Karpas-422 (cell line): ENCODE results near the gene CFAP100. TPM values are rescaled to one million over a fixed set of nuclear protein-coding genes. Genes with fewer than 3 reads are reported as not detected.

ENCODE experiments used
- DNase-seq: peaks from one replicate; pipeline ENCODE4 v3.0.0-alpha.2; 2015
- H2AFZ ChIP-seq: fragments of 200-600 bp; sonication (generic); 2 replicates; pipeline ENCODE4 v1.6.1; 2014; ENCODE audit warnings: antibody characterized with exemption, low read length, mixed read lengths
- H3K27ac ChIP-seq: fragments of 200-600 bp; sonication (generic); 2 replicates; pipeline ENCODE4 v1.5.1; 2014; ENCODE audit warnings: mild to moderate bottlenecking, low read length, moderate library complexity
- H3K27me3 ChIP-seq: fragments of 200-600 bp; sonication (generic); 2 replicates; pipeline ENCODE4 v1.6.1; 2014; ENCODE audit warnings: low read length, mixed read lengths
- H3K36me3 ChIP-seq: fragments of 200-600 bp; sonication (generic); 2 replicates; pipeline ENCODE4 v1.6.1; 2014; ENCODE audit warnings: low read length, mixed read lengths; ENCODE audit not compliant: insufficient read depth
- H3K4me1 ChIP-seq: fragments of 200-600 bp; sonication (generic); 2 replicates; pipeline ENCODE4 v1.6.1; 2014; ENCODE audit warnings: mild to moderate bottlenecking, low read length, mixed read lengths
- H3K4me2 ChIP-seq: fragments of 200-600 bp; sonication (generic); 2 replicates; pipeline ENCODE4 v1.6.1; 2014; ENCODE audit warnings: low read length, low read depth, mild to moderate bottlenecking; ENCODE audit not compliant: poor library complexity, severe bottlenecking
- H3K4me3 ChIP-seq: fragments of 200-600 bp; sonication (generic); 2 replicates; pipeline ENCODE4 v1.5.1; 2014; ENCODE audit warnings: mild to moderate bottlenecking, antibody characterized with exemption, low read length, mixed read lengths
- H3K79me2 ChIP-seq: fragments of 200-600 bp; sonication (generic); 2 replicates; pipeline ENCODE4 v1.6.1; 2014; ENCODE audit warnings: mild to moderate bottlenecking, low read length, mixed read lengths
- H3K9ac ChIP-seq: fragments of 200-600 bp; sonication (generic); 2 replicates; pipeline ENCODE4 v1.6.0; 2014; ENCODE audit warnings: low read length
- H3K9me2 ChIP-seq: fragments of 200-600 bp; sonication (generic), shearing (Covaris generic); replicated peaks from 2 replicates; pipeline ENCODE4 v1.6.0; 2014; ENCODE audit warnings: mild to moderate bottlenecking, low read length, moderate library complexity; ENCODE audit not compliant: insufficient read depth
- H3K9me3 ChIP-seq: fragments of 300-700, 200-600 bp; sonication (generic); 2 replicates; pipeline ENCODE4 v1.6.1; 2014; ENCODE audit warnings: low read length, mixed read lengths
- H4K20me1 ChIP-seq: fragments of 200-600 bp; sonication (generic); 2 replicates; pipeline ENCODE4 v1.6.1; 2014; ENCODE audit warnings: mild to moderate bottlenecking, antibody characterized with exemption, low read length, low read depth; ENCODE audit not compliant: insufficient read depth
- total RNA-seq: library from RNA; depleted of rRNA; stranded (reverse); fragments of >200 nt; shearing (Covaris generic); gene quantifications from 2 replicates; pipeline ENCODE4 v1.2.3, GENCODE V29; 2014; ENCODE audit warnings: low replicate concordance

Gene CFAP100
- total RNA-seq, 1 experiment from 2014 or later, result not detected

DNA sequence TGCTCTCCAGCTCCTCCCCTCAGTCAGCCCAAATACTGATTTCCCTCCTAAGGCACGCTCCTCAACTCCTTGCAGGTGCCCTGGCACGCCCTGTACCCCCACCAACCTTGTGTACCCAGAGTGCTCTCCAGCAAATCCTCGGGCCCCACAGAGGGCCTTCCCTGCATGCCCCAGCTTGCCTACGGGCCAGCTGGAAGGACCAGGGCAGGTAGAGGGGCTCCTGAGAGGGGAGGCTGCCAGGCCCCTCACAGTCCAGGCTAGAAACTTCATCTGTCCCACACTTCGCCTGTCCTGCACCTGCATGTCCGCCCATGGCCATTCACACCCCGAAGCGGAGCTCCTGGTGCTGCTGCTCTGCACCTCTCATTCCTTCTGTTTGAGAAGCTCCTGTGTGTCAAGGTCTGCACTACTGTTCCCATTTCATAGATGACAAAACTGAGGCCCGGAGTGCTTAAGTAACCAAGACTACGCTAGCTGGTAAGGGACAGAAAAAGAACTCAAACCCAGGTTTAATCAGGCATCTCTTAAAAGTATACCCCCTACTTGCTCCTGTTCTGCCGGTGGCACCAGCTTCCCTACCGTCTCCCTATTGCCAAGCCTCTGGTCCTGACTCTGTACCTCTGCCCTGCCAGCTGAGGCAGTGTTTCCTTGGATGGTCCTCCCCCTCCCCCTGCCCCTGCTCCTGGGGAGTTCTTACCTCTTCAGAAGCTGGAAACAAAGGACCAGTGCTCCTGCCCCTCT is 45.4 kb downstream of the CFAP100 start:
- no peaks in the 10 kb centered on the region for H3K9me3 ChIP-seq
- no peaks in the 10 kb centered on the region for H3K9me2 ChIP-seq
- H3K79me2 ChIP-seq, result no peaks in the 10 kb centered on the region
- H2AFZ ChIP-seq, result no peak overlapping the region
- H4K20me1 ChIP-seq, result no peaks in the 10 kb centered on the region
- no peak overlapping the region for H3K4me3 ChIP-seq
- H3K27ac ChIP-seq, result no peak overlapping the region
- H3K27me3 ChIP-seq, result no peaks in the 10 kb centered on the region
- DNase-seq, result no peak
- no peak overlapping the region for H3K9ac ChIP-seq
- H3K4me2 ChIP-seq, result no peak overlapping the region
- no peaks in the 10 kb centered on the region for H3K4me1 ChIP-seq
- no peaks in the 10 kb centered on the region; the same call in 1 of the 2 replicates for H3K36me3 ChIP-seq

DNA sequence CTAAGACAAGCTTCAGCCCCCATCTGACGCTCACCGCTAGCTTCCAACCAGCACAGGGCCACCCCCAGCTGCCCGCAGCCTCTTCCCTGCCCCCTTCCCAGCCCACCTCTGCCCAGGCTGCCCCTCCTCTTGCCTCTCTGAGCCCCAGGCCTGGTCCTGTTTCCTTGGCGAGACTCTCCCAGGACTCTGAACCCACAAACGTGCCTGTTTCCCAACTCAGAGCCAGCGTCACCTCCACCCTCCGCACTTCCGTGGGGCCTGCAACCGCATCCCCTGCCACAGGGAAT is 45.9 kb downstream of the CFAP100 start:
- H3K36me3 ChIP-seq, result no peaks in the 10 kb centered on the region; the same call in 1 of the 2 replicates
- H4K20me1 ChIP-seq, result 0 out of 2 replicates have a peak, but pooled peaks cover under 1% of the 10 kb centered on the region
- H3K4me1 ChIP-seq, result no peaks in the 10 kb centered on the region
- no peak overlapping the region for H3K27ac ChIP-seq
- H3K27me3 ChIP-seq, result no peaks in the 10 kb centered on the region
- no peaks in the 10 kb centered on the region for H3K9me2 ChIP-seq
- H3K9me3 ChIP-seq, result no peaks in the 10 kb centered on the region
- no peak overlapping the region for H3K4me2 ChIP-seq
- H3K4me3 ChIP-seq, result no peak overlapping the region
- no peak for DNase-seq
- no peak overlapping the region for H3K9ac ChIP-seq
- no peak overlapping the region for H2AFZ ChIP-seq
- peaks cover 1% of the 10 kb centered on the region; the same call in 1 of the 2 replicates for H3K79me2 ChIP-seq

DNA sequence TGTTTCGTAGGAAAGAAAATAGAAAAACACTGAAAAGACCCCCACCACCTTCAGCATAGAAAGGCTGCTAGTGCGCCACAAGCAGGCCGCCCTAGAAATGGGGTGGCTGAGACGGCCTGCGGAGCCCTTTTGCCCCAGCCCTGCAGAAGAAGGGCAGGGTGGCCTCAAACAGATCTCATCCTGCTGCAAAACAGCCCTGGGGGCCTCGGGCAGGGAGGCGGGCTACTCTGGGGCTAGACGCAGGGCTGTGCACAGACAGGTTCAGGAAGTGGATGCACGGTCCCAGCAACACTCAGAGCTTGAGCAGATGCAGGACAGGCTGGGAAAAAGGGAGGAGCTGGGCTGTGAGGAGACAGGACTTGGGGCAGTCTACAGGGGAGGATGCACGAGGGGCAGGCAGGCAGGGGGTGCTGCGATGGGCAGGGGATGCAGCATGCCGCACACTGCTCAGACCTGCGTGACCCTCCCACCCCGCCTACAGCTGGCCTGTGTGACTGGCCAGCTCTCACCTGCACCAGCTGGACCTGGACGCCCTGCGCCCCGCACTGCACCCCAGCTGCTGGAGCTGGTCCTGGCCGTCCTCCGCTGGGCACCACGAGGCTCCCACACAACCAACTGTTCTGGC is 46.7 kb downstream of the CFAP100 start:
- Histone ChIP-seq H3K79me2 (peaks cover 4% of the 10 kb centered on the region; the same call in 1 of the 2 replicates), H3K27me3 (no peaks in the 10 kb centered on the region), H4K20me1 (0 out of 2 replicates have a peak, but pooled peaks cover 6% of the 10 kb centered on the region), H3K27ac (no peak overlapping the region), H3K9me2 (no peaks in the 10 kb centered on the region), H3K4me3 (no peak overlapping the region), H3K9ac (no peak overlapping the region), H3K4me2 (no peak overlapping the region), H3K4me1 (no peaks in the 10 kb centered on the region), H3K36me3 (no peaks in the 10 kb centered on the region; the same call in 1 of the 2 replicates), H2AFZ (no peak overlapping the region), H3K9me3 (no peaks in the 10 kb centered on the region)
- DNase-seq, result no peak

DNA sequence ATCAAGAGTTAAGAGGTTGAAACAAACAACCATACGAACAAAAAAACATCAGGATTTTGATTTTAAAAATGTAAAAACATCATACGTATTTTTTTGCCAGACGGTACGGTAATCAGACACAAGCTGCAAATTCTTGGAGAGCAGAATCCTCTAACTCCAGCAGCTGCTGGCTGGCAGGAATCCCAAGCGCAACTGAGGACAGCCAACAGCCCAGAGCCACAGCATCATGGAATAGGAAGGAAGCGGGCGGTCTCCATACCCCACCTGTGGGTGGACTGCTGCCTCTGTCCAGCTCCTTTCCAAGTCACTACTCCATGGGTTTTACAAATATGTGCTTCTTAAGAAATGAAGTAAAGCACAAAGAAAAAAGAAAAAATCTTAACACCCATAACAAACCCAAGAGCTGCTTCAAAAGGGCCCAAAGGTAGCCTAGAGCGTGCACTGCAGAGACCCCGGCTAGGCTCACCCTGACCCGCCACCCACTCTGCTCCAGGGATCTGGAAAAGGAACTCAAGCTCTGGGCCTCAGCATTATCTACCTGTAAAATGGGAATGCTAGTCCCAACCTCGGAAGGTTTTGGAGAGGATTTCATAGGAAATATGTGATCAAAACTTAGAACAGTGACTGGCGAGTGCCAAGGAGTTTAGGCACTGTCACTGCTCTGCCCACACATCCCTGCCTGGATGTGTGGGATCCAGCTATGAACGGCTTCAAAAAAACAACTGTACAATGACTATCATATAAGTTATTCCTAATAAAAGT is 47.6 kb downstream of the CFAP100 start:
- no peaks in the 10 kb centered on the region for H3K9me2 ChIP-seq
- no peaks in the 10 kb centered on the region; the same call in 1 of the 2 replicates for H3K36me3 ChIP-seq
- H3K9me3 ChIP-seq, result no peaks in the 10 kb centered on the region
- H3K9ac ChIP-seq, result no peak overlapping the region
- H3K27ac ChIP-seq, result no peak overlapping the region
- no peak for DNase-seq
- H3K4me2 ChIP-seq, result no peak overlapping the region
- H2AFZ ChIP-seq, result no peak overlapping the region
- 0 out of 2 replicates have a peak, but pooled peaks cover 6% of the 10 kb centered on the region for H4K20me1 ChIP-seq
- H3K4me1 ChIP-seq, result no peaks in the 10 kb centered on the region
- peaks cover 4% of the 10 kb centered on the region; the same call in 1 of the 2 replicates for H3K79me2 ChIP-seq
- no peaks in the 10 kb centered on the region for H3K27me3 ChIP-seq
- H3K4me3 ChIP-seq, result no peak overlapping the region

DNA sequence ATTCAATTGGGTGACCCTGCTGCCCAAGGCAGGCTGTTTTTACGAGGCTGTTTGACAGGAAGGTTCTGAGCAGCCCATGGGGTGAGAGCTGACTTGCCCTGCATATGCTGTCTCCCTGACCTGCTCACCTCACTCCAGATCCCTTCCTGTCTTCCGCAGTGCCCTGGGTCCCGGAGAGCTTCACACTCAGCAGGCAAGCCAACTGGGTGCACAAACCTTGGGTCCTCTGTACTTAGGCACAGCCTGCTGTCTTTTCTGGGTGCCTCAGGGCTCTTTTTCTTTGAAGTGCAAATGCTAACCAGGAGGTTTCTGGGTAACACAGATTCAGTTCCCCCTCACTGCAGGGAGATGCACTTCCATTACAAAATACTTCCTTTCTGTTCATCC is 48.1 kb downstream of the CFAP100 start:
- H3K27ac ChIP-seq, result no peak overlapping the region
- DNase-seq, result no peak
- H3K4me2 ChIP-seq, result no peak overlapping the region
- H3K27me3 ChIP-seq, result no peaks in the 10 kb centered on the region
- H4K20me1 ChIP-seq, result 0 out of 2 replicates have a peak, but pooled peaks cover 6% of the 10 kb centered on the region
- no peak overlapping the region for H3K4me3 ChIP-seq
- H3K9me2 ChIP-seq, result no peaks in the 10 kb centered on the region
- H3K9ac ChIP-seq, result no peak overlapping the region
- no peaks in the 10 kb centered on the region for H3K4me1 ChIP-seq
- H2AFZ ChIP-seq, result no peak overlapping the region
- peaks cover 4% of the 10 kb centered on the region; the same call in 1 of the 2 replicates for H3K79me2 ChIP-seq
- no peaks in the 10 kb centered on the region; the same call in 1 of the 2 replicates for H3K36me3 ChIP-seq
- H3K9me3 ChIP-seq, result no peaks in the 10 kb centered on the region

DNA sequence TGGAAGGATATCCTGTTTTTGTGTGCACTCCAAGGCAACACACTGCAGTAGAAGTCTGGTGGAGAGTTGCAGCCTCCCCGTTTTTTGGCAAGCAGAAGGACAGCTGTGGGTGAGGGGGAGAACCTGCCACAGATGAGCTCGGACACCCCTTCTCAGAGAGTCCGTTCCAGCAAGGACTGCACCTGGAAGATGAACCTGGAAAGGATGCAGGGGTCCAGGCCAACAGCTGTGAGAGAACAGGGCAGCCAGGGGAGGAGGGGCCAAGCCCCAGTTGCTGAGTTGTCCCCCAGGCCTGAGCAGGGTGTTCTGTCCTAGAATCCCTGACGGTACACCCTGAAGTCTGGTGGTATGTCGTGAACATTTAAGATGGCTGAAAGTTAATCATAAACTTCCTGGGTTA is 50.8 kb downstream of the CFAP100 start:
- Histone ChIP-seq H3K27ac (no peak overlapping the region), H3K9me2 (no peaks in the 10 kb centered on the region), H3K9ac (no peak overlapping the region), H3K4me2 (no peak overlapping the region), H3K79me2 (peaks cover 4% of the 10 kb centered on the region; the same call in 1 of the 2 replicates), H3K27me3 (no peaks in the 10 kb centered on the region), H2AFZ (no peak overlapping the region), H3K4me1 (no peaks in the 10 kb centered on the region), H3K36me3 (no peaks in the 10 kb centered on the region; the same call in 1 of the 2 replicates), H3K9me3 (no peaks in the 10 kb centered on the region), H4K20me1 (0 out of 2 replicates have a peak, but pooled peaks cover 6% of the 10 kb centered on the region), H3K4me3 (no peak overlapping the region)
- no peak for DNase-seq

DNA sequence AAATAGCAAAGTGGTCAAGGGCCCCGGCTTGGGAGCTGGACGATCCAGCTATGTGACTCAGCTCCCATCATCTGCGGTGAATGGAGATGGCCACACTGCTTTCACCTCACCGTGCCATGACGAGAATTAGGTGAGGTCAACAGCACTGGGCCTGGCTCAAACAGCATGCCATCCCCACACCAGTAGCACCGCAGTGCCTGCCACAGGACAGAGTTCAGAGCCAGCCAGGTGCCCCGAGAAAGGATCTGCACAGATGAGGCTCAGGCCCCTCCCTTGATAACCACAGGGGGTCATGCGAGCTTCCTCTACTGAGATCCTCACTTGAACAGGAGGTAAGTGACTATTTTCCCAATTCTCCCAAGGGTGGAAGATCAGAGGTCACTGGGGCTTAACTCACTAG is 51.6 kb downstream of the CFAP100 start:
- no peaks in the 10 kb centered on the region for H3K9me3 ChIP-seq
- DNase-seq, result no peak
- 0 out of 2 replicates have a peak, but pooled peaks cover 6% of the 10 kb centered on the region for H4K20me1 ChIP-seq
- peaks cover 4% of the 10 kb centered on the region; the same call in 1 of the 2 replicates for H3K79me2 ChIP-seq
- H3K9ac ChIP-seq, result no peak overlapping the region
- no peaks in the 10 kb centered on the region for H3K4me1 ChIP-seq
- no peak overlapping the region for H3K27ac ChIP-seq
- H3K36me3 ChIP-seq, result no peaks in the 10 kb centered on the region; the same call in 1 of the 2 replicates
- H3K4me3 ChIP-seq, result no peak overlapping the region
- no peaks in the 10 kb centered on the region for H3K27me3 ChIP-seq
- H3K4me2 ChIP-seq, result no peak overlapping the region
- no peak overlapping the region for H2AFZ ChIP-seq
- H3K9me2 ChIP-seq, result no peaks in the 10 kb centered on the region

DNA sequence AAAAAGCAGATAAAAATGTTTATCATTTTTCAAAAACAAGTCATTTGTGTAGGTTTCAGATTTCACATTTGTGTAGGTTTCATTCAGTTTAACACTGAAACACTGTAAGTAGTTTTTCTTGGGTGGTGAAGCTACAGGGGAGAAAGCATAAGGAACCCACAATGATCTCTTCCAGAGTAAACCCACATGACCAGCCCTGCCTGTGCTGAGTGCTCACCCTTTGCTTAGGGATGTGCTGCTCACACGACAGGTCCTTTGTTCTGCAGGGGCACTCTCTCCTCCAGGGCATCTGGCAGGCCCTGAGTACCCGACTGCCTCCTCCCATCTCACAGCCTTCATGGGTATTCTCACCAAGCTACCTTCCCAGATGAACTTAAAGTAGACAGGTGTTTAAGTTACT is 52.1 kb downstream of the CFAP100 start:
- Histone ChIP-seq H3K4me2 (no peak overlapping the region), H3K36me3 (no peaks in the 10 kb centered on the region; the same call in 1 of the 2 replicates), H3K27me3 (no peaks in the 10 kb centered on the region), H3K4me1 (no peaks in the 10 kb centered on the region), H3K9me2 (no peaks in the 10 kb centered on the region), H3K27ac (no peak overlapping the region), H2AFZ (no peak overlapping the region), H3K79me2 (peaks cover 4% of the 10 kb centered on the region; the same call in 1 of the 2 replicates), H3K4me3 (no peak overlapping the region), H3K9me3 (no peaks in the 10 kb centered on the region), H3K9ac (no peak overlapping the region), H4K20me1 (0 out of 2 replicates have a peak, but pooled peaks cover 6% of the 10 kb centered on the region)
- DNase-seq, result no peak
